GM12865 (cell line): ENCODE measurements around the gene PDE4C.

Experiments used
- DNase-seq: peaks from one replicate; pipeline ENCODE4 v3.0.0; 2010; ENCODE audit warnings: low read depth
- H3K4me3 ChIP-seq: 2 replicates; pipeline ENCODE4 v1.5.1; 2011; ENCODE audit warnings: mild to moderate bottlenecking, low read depth, low read length, control low read depth
- CTCF ChIP-seq: IDR thresholded peaks from 2 replicates; pipeline ENCODE4 v1.5.1; 2011; ENCODE audit warnings: low read length, control low read depth, low read depth, inconsistent platforms; ENCODE audit not compliant: insufficient read depth; ENCODE audit errors: missing control alignments

Gene PDE4C

GRCh38 chr19:18225702-18226468 is at the start of gene PDE4C:
PDE4C (minus strand) TSS chr19:18226438; CDS start chr19:18226415, 23 bp downstream.
- no peak within 1 kb of the TSS; the same call in 1 of the 2 replicates for H3K4me3 ChIP-seq
- no peak for TF ChIP-seq CTCF
- DNase-seq = no peak

GRCh38 chr19:18274781-18275356 is 48.6 kb upstream of the PDE4C start:
- H3K4me3 ChIP-seq = no peak overlapping the region
- TF ChIP-seq CTCF = no peak
- DNase-seq = no peak

GRCh38 chr19:18274219-18274780 is 48.1 kb upstream of the PDE4C start, which contains the start of gene IQCN:
IQCN (minus strand) TSS chr19:18274452; CDS start chr19:18269478, 4,974 bp downstream.
- DNase-seq = no peak
- TF ChIP-seq CTCF = no peak
- H3K4me3 ChIP-seq = no peak within 1 kb of the TSS

- TF ChIP-seq CTCF = no peak
- H3K4me3 ChIP-seq = no peak overlapping the region
- DNase-seq = no peak
These were observed 47.5 kb upstream of the PDE4C start for GRCh38 chr19:18273561-18274218.

GRCh38 chr19:18271433-18271841 is 45.2 kb upstream of the PDE4C start:
- DNase-seq = no peak
- no peak for TF ChIP-seq CTCF
- H3K4me3 ChIP-seq = no peak overlapping the region

GRCh38 chr19:18270326-18270725 is 44.1 kb upstream of the PDE4C start:
- no peak for TF ChIP-seq CTCF
- no peak for DNase-seq
- no peak overlapping the region for H3K4me3 ChIP-seq
